Measurements from ENCODE around the gene OSBP2.

OSBP2 gene

DNA sequence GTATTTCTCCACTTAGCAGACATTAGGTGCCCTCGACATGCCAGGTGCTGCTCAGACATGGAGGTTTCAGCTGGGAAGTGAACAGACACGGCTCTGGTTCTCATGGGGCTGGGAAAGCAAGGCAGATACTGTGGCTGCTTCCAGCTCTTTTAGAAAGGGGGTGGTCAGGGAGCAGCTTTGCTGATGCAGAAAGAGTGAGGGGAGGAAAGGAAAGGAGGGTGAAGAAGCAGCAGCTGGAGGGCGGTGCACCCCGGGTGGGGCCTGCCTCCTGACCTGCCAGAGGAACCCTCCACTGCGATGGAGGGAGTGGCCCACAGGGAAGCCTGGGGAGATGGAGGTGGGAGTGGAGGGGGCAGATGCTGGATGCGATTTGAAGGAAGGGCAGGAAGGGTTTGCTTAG is 197.1 kb downstream of the OSBP2 start:
- H3K27ac ChIP-seq, result no peak overlapping the region
- TF ChIP-seq, protein P1, sequence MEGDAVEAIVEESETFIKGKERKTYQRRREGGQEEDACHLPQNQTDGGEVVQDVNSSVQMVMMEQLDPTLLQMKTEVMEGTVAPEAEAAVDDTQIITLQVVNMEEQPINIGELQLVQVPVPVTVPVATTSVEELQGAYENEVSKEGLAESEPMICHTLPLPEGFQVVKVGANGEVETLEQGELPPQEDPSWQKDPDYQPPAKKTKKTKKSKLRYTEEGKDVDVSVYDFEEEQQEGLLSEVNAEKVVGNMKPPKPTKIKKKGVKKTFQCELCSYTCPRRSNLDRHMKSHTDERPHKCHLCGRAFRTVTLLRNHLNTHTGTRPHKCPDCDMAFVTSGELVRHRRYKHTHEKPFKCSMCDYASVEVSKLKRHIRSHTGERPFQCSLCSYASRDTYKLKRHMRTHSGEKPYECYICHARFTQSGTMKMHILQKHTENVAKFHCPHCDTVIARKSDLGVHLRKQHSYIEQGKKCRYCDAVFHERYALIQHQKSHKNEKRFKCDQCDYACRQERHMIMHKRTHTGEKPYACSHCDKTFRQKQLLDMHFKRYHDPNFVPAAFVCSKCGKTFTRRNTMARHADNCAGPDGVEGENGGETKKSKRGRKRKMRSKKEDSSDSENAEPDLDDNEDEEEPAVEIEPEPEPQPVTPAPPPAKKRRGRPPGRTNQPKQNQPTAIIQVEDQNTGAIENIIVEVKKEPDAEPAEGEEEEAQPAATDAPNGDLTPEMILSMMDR (conservative IDR thresholded peaks at IDR 0.05), result no peak

DNA sequence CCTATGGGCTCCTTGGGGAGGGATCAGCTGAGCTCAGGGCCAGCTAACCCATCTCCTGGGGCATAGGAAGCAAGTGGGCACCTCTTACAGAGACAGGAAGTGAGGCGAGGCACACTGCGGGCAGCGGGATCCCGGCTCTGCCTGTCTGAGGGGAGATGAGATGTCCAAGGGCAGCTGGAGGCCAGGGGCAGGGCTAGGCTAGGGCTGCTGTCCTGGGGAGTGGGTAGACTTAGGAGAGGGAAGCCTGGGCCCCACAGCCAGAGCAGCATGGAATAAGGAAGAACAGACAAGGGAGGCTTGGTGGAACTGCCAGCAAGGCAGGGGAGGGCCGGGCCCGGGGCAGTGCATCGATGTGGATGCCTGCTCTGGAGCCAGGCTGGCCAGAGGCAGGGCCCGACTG is 197.6 kb downstream of the OSBP2 start:
- H3K27ac ChIP-seq, result no peak overlapping the region
- TF ChIP-seq, protein P1 (conservative IDR thresholded peaks at IDR 0.05), result no peak

DNA sequence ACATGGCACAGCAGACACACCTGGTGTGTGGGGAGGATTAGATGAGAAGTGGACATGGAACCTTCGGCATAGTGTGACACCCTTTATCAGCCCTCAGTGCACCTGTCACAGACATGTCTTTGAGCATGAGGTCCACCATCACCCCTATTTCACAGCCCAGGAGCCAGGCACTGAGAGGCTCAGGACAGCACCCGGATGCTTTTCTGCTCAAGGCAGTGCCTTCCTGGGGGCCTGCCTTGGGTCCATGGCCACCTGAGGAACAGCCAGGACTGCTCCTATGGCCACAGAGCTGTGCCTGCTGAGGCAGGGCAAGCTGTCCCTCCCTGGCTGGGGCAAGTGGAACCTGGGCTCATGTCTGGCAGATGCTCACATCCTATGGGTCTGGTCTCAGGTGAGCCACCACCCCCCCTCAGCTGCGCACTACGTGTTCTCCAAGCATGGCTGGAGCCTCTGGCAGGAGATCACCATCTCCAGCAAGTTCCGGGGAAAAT is 198.1 kb downstream of the OSBP2 start:
- TF ChIP-seq, protein P1 (conservative IDR thresholded peaks at IDR 0.05), result no peak
- no peak overlapping the region for H3K27ac ChIP-seq

DNA sequence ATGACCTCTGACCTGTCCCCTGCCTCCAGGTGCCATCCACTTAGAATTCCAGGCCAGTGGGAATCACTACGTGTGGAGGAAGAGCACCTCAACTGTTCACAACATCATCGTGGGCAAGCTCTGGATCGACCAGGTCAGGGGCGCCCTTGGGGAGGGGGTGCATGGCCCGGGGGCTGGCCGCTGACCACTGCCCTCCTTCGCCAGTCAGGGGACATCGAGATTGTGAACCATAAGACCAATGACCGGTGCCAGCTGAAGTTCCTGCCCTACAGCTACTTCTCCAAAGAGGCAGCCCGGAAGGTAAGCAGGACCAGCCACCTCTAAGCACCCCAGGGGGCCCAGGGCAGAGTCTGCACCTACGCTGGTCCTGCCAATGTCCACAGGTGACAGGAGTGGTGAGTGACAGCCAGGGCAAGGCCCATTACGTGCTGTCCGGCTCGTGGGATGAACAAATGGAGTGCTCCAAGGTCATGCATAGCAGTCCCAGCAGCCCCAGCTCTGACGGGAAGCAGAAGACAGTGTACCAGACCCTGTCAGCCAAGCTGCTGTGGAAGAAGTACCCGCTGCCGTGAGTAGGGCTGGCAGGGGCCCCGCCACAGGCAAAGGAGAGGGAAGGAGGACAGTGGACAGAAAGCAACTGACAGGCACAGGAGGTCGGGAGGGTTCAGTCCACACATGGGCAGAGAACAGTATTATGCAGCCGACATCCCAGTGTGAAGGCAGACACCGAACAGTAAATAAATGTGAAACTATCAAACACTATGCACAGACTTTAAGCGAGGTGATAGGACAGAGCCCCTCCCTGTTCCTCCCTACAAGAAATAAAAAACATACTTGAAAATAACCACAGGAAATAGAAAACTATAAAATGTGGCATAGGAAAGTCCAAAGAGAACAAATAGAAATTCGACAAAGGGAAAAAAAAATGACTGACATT is 199.0 kb downstream of the OSBP2 start:
- H3K27ac ChIP-seq, result no peak overlapping the region
- TF ChIP-seq, protein P1 (conservative IDR thresholded peaks at IDR 0.05), result no peak

DNA sequence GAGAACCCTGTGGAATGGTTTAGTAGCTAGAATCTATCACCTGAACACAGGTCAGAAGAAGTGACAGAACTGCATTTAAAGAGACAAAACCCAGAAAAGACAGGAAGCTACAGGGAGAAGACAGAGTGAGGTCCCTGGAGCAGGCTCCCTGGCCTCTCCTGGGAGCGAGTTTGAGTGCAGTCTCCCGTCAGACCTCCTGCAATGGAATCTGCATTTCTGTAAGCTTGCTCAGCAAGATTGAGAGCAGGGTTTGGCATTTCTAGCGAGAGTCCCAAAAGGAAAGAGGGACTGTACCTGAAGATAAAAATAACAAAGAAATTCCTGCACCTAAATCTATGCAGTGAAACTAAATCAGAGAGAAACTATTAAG is 199.7 kb downstream of the OSBP2 start:
- TF ChIP-seq, protein P1 (conservative IDR thresholded peaks at IDR 0.05), result no peak
- H3K27ac ChIP-seq, result no peak overlapping the region

DNA sequence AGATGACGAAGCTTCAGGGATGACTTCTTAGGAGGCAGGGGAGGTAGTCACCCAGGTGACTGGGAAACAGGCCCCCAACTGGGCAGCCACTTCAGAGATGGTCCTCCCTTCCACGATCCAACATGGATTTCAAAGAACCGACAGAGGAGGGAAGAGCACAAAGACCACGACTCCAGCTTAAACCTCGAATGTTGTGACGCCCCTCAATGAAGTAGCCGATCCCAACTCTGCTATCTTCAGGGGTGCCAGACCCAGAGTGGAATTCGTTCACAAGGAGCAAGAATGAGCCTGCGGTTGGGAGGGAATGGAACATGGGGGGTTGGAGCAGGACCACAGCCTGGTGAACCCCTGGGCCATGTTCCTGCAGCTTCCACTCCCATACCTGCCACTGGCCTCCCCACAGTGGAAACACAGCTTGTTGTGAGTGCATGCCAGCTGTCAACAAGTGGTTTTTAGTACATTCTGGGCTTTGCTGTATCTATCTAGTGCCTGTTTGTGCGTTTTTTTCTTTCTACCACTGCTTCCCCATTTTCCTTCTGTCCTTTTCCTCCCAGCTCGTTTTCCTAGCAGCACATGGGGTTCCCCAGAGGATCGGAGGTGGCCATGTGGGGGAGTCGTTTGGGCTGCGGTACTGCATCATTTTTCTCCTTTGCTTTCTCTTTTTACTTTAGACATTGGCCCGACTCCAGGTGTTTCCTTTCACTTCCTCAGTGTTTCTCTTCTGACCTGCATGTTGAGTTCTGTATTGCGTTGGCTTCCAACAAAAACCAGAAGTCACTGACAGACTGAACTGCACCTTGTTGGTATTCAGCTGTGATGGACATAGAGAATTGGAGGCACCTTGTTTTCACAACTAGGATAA is 208.1 kb downstream of the OSBP2 start:
- no peak overlapping the region for H3K27ac ChIP-seq
- TF ChIP-seq, protein P1 (conservative IDR thresholded peaks at IDR 0.05), result no peak

DNA sequence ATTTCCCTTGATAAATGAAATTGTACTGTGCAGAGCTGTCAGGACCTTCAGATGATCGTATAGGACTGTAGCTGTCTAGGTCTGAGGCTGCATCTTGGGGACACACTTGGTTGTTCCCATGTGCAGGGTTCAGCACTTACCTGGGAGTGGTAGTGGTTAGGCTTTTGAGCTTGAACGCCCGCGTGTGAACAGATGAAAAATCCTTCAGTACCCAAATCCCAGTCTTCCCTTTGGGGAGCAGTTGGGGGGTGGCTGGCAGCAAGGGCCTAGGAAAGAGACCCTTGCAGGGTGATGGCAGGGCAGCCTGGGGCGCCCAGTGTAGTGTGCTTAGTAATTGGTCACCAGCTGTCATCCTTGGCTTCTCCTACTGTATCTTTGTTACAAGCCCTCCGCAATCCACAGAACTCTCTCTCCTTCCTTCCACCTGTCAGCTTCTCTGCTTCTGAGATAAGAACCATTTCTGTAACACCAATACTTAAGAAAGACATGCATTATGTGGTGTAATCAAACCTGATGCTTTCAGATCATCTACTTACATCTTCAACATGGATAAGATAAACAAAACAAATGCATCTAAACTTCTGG is 209.3 kb downstream of the OSBP2 start:
- TF ChIP-seq, protein P1 (conservative IDR thresholded peaks at IDR 0.05), result no peak
- H3K27ac ChIP-seq, result no peak overlapping the region

All from VCaP (cell line).